ENCODE measurements around the gene MYOZ3.

The MYOZ3 gene

DNA sequence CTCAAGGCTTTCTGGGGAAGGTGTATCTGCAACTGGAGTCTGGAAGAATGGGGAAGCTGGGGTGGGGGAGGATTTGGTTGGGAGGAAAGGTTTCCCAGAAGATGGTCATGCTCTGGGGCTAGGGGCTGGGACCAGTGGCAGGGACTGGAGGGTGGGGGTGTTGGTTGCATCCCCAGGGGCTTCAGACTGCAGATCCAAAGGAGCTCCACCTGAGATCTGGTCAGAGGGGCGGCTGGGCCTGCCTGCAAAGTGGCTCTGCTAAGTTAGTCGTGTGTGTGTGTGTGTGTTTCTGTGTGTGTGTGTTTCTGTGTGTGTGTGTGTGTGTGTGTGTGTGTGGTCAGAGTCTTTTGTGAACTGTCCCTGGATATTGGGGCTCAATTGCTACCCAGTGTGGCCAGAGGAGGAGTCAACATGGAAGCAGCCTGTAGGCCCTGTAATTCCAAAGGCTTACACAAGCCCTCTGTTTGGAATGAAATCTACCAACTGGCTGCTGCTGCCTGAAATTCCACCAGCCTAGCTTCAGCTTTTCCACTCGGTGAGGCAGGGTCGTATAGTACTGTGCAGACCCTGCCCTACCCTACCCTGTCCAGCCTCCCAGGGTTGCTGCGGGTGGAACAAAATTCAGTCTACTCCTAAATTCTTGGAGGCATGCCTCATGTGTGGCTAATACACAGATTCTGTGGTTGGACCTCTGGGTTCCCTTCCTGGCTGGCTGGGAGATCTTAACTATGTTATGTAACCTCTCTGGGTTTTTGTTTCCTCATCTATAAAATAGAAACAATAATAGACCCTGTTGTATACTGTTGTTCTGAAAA is 33.1 kb upstream of the MYOZ3 start:
- no peak for DNase-seq

DNA sequence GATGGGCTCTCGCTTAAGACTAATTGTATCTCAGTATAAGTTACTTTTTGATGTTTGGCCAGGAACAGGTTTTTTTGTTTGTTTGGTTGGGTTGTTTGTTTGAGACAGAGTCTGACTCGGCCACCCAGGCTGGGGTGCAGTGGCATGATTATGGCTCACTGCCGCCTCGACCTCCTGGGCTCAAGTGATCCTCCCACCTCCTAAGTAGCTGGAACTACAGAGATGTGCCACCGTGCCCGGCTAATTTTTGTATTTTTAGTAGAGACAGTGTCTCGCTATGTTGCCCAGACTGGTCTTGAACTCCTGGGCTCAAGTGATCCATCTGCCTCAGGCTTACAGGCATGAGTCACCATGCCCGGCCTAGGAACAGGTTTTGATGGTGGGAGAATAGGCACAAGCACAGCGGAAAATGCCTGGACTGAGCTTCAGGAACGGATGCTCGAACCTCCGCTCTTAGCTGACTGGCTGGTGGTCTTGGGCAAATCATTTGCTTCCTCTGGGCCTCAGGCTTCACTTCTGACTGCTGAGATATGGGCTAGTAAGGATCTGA is 32.0 kb upstream of the MYOZ3 start:
- DNase-seq = no peak

DNA sequence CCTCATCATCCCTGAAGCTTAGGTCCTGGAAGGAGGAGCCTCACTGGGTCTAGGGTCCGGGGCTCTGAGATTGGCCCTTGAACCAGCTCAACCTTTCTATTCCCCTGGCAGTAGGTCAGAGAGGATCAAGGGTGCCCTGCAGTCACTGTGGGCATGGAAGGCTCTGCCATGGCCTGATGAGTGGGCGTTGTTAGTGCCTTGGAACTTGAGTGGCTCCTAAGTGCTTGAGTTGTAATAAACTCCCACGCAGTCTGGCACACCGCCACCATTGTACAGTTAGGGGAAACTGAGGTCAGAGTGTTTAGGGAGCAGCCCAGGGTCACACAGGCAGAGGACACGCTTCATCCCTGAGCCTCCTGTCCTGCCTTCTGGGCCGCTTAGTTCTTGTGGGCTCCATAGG is 31.0 kb upstream of the MYOZ3 start:
- DNase-seq = no peak

DNA sequence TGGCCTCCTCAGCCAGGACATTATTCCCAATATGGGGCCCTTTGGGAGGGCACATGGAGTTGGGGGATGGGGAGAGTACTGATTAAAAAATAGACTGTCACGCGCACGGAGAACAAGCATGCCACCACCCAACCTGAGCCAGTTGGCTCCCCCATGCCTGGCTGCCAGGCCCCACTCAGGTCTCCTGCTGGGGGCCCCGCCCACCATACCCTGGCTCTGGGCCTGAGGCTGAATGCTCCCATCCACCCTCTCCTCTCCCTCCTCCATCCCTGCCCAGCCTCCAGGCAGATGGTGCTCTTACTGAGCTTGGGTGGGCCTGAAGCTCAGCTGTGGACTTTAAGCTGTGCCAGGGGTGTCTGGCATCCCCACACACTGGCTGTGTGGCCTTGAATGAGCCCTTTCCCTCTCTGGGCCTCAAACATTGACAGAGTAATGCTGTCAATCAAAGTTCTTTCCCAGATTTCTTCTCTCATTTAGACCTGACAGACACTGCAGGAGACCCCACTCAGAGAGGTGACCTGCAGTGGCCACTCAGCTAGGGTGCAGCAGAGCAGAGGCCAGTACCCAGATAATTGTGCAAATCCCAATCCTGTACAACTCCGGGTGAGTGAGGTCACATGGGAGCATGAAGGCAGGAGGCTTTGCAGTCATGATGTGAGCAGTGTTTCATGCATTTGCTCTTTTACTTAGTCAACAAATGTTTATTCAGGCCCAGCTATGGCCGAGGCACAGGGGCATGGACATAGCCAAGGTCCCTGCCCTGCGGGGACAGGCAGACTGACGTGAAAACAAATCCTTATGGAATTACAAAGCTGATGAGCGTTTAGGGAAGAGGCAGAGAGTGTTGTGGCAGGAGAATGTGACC is 30.4 kb upstream of the MYOZ3 start:
- DNase-seq = no peak

DNA sequence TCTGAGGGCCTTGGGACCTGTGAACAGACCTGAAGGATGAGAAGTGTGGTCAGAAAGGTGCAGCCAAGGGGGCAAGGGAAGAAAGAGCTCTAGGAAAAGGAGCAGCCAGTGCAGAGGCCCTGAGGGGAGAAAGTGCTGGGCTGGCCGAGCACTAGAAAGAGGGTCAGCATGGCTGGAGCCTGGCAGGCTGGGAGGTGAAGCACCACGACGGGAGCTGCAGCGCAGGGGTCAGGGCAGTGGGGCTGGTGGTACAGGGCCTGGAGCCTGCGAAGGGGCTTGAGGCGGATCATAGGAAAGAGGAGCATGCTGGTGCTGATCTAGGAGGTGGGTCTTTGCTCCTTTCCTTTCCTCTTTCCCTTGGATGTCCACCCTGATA is 29.7 kb upstream of the MYOZ3 start:
- no peak for DNase-seq

DNA sequence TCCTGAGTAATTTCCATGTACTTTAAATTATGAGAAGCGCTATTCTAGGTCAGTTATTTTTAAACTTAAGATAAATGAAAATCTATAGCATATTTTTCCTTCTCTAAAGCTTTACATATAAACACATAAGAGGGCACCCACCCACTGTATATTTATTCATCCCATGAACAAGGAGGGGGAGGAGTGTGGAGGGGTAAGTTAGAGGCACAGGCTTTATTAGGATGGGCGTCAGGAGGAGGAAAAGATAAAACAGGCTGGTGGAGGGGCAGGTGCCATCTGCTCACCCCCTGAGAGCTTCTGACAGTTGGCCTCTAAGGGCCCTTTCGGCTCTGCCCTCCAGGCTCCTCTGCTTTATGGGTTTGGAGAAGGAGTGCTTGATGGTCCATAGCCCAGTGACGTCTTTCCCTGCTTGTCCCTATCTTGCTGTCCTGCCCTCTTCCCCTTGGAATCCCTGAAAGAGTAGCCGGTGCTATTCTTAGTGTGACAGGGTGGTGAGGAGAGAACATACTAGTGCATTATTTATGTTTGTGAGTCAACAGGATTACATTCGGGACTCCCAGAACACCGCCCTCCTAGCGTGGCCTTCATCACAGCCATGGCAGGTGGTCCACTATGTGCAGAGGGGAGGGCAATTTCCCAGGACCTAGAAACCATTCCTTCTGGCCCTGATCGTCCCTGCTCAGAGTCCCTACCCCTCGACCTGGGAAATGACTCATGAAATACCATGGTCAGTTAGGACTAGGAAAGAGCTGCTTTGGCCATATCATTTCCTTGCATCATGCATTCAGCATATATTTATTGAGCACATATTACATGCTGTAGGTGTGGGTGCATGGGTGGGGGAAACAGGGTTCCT is 28.5 kb upstream of the MYOZ3 start:
- no peak for DNase-seq

GRCh38 chr5:150633429-150633828 is 27.6 kb upstream of the MYOZ3 start:
- DNase-seq = no peak

- no peak for DNase-seq
These were observed 24.4 kb upstream of the MYOZ3 start for GRCh38 chr5:150636391-150637244.

DNA sequence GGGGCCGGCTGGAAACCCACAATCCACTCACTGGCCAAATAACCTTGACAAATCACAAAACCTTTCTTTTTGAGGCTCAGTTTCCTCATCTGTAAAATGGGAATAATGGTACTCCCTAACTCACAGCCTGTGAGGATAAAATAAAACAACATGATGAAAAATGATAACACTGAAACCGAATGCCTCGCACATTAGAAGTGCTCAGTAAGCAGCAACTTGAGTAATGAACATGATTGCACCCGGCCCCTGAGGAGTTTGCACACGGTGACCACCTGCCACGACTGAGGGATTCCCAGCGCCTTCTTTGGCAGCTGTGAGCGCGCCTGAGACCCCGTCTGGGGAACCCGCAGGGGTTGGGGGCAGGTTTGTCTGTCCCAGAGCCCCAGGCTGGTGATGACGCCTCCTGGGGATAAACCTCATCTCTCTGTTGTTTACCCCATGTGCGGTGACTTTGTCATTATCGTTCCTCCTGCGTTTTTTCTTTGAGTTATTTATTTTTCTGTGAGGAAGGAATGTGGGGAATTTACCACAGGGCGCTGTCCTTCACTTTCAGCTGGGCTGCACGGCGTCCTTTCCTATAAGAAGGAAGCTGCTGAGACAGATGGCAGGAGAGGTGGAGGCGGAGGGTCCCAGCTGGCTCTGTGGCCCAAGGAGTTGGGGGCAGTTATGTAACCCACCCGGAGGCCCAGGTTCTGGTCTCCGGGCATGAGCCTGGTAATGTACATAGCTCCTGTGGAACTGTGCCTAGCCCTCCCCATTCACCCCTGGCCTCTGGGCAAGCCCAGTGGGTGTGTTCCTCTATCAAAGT is 23.6 kb upstream of the MYOZ3 start:
- no peak for DNase-seq

- no peak for DNase-seq
These were observed 23.0 kb upstream of the MYOZ3 start for GRCh38 chr5:150638053-150638444.

DNA sequence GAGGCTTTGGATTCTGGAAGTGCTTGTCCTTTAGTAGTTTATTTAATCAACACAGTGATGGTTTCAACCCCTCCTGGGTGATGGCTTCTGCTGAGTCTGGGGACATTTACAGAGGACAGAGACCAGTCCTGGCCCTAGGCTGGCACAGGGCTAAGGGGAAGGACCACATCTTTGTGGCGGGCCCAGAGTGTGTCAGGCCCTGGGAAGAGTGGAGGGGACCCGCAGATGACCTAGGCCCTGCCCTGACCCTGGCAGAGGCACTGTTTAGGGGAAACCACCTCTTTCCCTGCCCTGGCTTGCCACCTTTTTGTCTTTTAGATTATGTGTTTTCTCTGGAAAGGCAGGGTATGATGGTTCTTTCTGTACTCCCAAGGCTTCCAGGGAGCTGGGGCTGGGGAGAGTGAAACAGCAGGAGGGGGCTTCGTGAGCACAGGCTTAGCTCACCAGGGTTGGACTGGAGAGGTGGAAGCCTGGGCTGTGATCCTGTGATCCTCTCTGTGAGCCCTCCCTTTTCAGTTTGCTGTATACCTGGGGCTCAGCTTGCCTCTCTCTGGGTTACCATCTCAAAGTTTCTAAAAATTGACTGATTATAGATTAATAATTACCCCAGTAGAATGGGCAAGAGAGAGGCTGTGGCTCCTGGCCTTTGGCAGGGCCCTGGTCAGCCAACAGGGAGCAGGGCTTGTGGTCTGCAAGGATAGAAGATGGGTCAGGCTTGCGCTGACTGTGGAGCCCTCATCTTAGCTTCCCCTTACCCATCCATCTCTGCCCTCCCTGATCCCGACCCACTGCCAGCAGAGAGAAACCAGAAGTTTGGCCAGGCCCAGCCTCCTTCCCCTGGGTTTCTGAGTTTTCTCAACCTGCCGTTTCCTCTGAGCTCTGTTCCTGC is 22.3 kb upstream of the MYOZ3 start:
- no peak for DNase-seq

DNA sequence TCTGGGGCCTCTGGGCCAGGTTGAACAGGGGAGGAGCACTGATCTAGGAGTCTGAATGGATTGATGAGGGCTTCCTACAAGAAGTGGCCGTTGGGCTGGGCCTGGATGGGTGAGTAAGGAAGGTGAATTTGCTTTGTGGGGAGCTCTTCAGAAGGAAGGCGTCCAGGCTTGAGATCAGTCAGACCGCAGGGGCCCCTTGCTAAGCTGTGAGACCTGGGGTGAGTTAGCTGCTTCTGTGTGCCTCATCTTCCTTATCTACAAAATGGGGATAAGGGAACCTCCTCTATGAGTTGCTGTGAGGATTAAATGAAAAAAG is 21.7 kb upstream of the MYOZ3 start:
- no peak for DNase-seq

DNA sequence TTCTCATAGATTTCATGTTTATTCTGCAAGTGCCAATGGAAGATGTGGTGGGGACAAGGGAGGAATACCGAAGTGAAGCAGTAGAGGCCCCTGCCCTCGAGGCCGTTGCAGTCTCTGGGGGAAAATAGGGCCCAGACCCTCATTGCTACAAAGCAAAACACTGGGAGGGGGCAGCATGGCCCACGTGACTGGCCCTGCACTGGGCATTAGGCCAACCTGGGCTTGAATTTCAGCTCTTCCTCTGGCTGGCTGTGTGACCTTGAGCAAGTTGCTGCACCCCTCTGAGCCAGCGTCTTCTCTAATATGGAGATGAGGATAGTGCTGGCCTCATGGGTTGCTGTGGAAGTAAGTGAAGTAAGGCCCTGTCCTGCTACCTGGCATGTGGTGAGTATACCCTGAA is 21.3 kb upstream of the MYOZ3 start:
- DNase-seq = no peak

- no peak for DNase-seq
These were observed 20.6 kb upstream of the MYOZ3 start, which contains the start of gene SYNPO for GRCh38 chr5:150640311-150641005. SYNPO (plus strand) TSS chr5:150640660; CDS start chr5:150648276, 7,616 bp downstream.

DNA sequence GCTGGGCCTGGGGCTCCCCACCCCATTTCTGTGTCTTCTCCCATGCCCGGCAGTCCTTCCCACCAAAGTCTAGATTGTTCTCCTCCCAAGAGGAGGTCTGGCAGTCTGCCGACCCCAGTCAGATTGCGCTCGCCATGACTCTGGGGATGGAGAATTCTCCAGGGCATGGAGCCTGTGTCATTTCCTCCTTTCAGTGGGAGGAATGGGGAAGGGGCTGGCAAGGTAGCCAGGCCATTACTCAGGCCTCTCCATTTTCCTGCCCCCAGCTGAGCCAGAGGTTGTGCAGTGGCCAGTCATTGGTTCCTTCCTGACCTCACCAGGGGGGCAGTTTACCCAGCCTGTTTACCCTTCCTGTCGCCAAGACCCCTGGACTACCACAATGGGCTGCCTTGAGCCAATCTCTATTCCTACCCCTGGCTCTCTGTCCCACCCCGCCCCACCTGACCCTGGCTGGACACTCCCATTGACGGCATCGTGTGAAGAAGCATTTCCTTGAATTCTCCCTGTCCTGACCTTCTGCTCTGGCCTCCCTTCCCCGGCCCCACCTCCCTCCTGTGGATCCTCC is 20.0 kb upstream of the MYOZ3 start:
- DNase-seq = no peak

DNA sequence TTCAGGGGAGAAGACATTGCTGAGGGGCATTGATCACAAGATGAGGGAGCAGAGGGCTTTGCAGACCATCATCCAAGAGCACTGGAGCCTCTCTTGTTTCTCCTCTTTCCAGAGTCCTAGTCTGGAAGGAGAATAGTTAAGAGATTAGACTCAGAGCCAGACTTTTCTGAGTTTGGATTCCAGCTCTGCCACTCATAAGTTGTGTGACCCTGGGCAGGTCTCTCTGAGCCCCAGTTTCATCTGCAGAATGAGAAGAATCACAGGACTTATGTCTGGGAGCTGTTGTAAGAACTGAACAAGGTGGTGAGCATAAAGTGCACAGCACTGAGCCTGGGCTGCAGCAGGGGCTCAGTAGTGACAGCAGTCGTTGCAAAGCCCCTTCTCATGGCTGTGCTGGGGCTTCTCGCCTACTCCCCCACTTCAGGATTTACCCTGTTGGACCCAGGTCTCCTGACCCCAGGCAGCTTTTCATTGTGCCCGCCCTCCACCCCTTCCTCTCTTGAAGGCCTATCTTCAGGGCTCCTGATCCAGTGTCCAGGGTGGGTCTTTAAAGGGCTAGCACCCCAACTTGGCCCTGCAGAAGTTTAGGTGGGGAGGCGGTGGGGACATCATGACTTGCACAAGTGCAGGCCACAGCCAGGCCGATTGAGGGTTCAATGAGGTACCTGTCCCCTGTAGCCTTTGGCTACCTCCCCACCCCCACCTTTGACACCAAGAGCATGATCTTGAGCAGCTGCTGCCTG is 19.1 kb upstream of the MYOZ3 start:
- no peak for DNase-seq

- no peak for DNase-seq
These were observed 18.5 kb upstream of the MYOZ3 start for GRCh38 chr5:150642567-150642927.

DNA sequence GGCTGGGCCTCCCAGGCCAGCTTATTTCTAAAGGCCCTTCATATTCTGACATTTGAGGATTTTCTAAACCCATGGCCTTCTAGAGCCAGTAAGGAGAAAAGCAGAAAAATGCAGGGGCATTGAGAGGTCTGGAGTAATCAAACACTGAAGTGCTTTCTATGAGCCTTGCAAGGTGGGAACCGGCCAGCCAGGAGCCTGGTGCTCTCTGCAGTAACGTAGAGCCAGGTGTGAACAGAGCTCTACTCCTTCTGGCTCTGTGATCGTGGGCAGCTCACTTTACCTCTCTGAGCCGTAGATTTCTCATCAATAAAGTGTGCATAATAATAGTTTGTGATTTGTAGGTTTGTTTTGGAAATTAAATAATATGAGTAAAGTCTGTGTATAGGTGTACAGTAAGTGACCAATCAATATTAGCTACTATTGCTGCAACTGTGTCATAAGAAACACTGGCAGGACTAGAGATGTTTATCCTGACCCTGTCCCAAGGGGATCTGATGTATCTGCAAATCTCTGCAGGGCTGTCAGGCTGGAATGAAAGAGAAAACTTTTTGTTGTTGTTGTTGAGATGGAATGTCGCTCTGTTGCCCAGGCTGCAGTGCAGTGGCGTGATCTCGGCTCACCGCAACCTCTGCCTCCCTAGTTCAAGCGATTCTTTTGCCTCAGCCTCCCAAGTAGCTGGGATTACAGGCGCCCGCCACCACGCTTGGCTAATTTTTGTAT is 17.9 kb upstream of the MYOZ3 start:
- no peak for DNase-seq

Data from activated effector memory CD4-positive, alpha-beta T cell treated with anti-CD3 and anti-CD28 coated beads, Interleukin-2, amount 50 U/mL, for 16 hours (primary cell).